Measurements from ENCODE around the gene HELZ2. TPM values are rescaled to one million over a fixed set of nuclear protein-coding genes. Genes with fewer than 3 reads are reported as not detected.

HELZ2 gene
- total and polyA plus RNA-seq, 2 donors (not counting 1 experiment from before 2014, with no cell fraction given): 36.3 to 52.6 TPM

GRCh38 chr20:63580796-63581461 is 6.9 kb upstream of the HELZ2 start:
- Histone ChIP-seq H3K27ac (ENCODE audit: low read length in 2 of 2) (no peak overlapping the region), H4K20me1 (ENCODE audit: control insufficient read depth, insufficient read depth, low read length, poor library complexity, severe bottlenecking) (no peaks in the 10 kb centered on the region), H3K27me3 (replicated peaks in 1 of 4; ENCODE audit: control extremely low read depth in 1 of 4, control insufficient read depth in 3 of 4, insufficient read depth in 4 of 4, low read length in 3 of 4) (no peaks in the 10 kb centered on the region), H3K4me2 (replicated peaks; ENCODE audit: low read depth, low read length, poor library complexity, severe bottlenecking) (no peak overlapping the region), H2AFZ (ENCODE audit: insufficient read depth, low read depth, low read length, poor library complexity, severe bottlenecking) (no peak overlapping the region), H3K4me3 (ENCODE audit: control extremely low read depth in 1 of 5, extremely low read depth in 1 of 5, insufficient read depth in 1 of 5, low read depth in 2 of 5, low read length in 4 of 5) (no peak overlapping the region), H3K9ac (ENCODE audit: low read length) (no peak overlapping the region), H3K9me3 (ENCODE audit: control extremely low read depth in 1 of 3, control insufficient read depth in 2 of 3, insufficient read depth in 1 of 3, low read length in 2 of 3) (no peaks in the 10 kb centered on the region), H3K4me1 (ENCODE audit: control insufficient read depth in 2 of 2, insufficient read depth in 2 of 2, low read length in 2 of 2) (peaks cover 0 to 6% of the 10 kb centered on the region in 2 donors), H3K36me3 (replicated peaks in 1 of 2; ENCODE audit: control extremely low read depth in 1 of 2, control insufficient read depth in 1 of 2, extremely low read depth in 1 of 2, insufficient read depth in 2 of 2, low read length in 1 of 2) (no peaks in the 10 kb centered on the region), H3K79me2 (ENCODE audit: control insufficient read depth, insufficient read depth, low read length) (no peaks in the 10 kb centered on the region)
- ChIA-PET POLR2A (interaction anchor here (0.6 to 1.6 kb wide), 6 partner anchors 50 to 284 kb away, joined by 3 to 5 read pairs (median 3); partner anchors contain the start of genes ARFRP1, TPD52L2 and ZGPAT), CTCF (interaction anchor here (0.7 to 2.5 kb wide), 8 partner anchors 11 to 393 kb away, joined by 3 to 18 read pairs (median 4); partner anchors contain the start of genes PTK6 and TPD52L2)
- 50% methylated on average over 12 of the region's 12 CpGs for WGBS (ENCODE audit: insufficient coverage)
- TF ChIP-seq EZH2 (IDR thresholded peaks at IDR 0.05; ENCODE audit: borderline replicate concordance, insufficient read depth, low read depth, low read length, poor library complexity, severe bottlenecking) (no peak), CTCF (IDR thresholded peaks at IDR 0.05) (peak; percentile 71)
- Mint-ChIP-seq H3K4me3 (no peak overlapping the region), H3K27me3 (no peaks in the 10 kb centered on the region), H3K4me1 (peaks cover 4% of the 10 kb centered on the region), H3K27ac (peak overlapping the region; percentile 26), H3K9me3 (ENCODE audit: insufficient read depth) (no peaks in the 10 kb centered on the region)
- intact Hi-C loops (cut with micrococcal nuclease): loop anchor here (5.0 kb wide), 1 partner anchor 61 kb away; no protein-coding TSS in a partner anchor
- peak; percentile 81 for DNase-seq
- ATAC-seq (ENCODE audit: low read depth): peak; percentile 93

DNA sequence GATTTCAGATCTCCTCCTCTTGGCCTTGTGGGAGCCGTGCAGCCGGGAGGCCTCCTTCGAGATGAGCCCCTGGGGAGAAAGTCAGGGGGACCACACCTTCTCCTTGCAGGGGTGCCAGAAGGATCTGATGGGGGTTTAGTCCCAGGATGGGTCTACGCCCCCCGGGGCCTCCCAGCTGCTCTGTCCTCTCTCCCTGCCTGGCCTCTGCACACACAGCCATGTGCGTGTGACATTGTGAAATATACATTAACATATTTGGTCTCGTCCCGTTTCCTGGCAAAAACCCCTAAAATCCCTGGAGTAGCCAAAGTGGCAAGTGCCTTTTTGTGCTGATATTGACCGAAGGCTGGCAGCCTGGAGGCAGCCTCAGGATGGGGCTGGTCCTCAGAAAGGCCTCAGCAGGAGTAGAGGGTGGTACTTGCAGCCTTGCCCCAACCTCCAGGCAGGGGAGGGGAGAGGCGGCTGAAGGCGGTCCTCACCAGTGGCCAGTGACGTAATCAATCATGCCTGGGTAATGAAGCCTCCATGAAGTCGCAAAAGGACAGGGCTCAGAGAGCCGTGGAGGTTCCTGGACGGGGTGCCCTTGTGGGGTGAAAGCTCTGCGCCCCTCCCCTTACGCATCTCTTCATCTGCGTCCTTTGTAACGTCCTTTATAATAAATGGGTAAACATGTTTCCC is 5.1 kb upstream of the HELZ2 start:
- no peak overlapping the region for H2AFZ ChIP-seq (ENCODE audit: insufficient read depth, low read depth, low read length, poor library complexity, severe bottlenecking)

More for the DNA sequence above, 5.1 kb upstream of the HELZ2 start:
- H3K9ac ChIP-seq (ENCODE audit: low read length): no peak overlapping the region
- H3K9me3 ChIP-seq (ENCODE audit: control extremely low read depth in 1 of 3, control insufficient read depth in 2 of 3, insufficient read depth in 1 of 3, low read length in 2 of 3): no peaks in the 10 kb centered on the region
- CTCF ChIA-PET: interaction anchor here (0.9 to 3.4 kb wide), 3 partner anchors 24 to 286 kb away, joined by 3 to 16 read pairs (median 3); partner anchors contain the start of genes PTK6 and TPD52L2
- H3K27me3 ChIP-seq (replicated peaks in 1 of 4; ENCODE audit: control extremely low read depth in 1 of 4, control insufficient read depth in 3 of 4, insufficient read depth in 4 of 4, low read length in 3 of 4): no peaks in the 10 kb centered on the region
- POLR2A ChIA-PET: no interaction called here
- no peak overlapping the region for H3K27ac ChIP-seq (ENCODE audit: low read length in 2 of 2)
- no peaks in the 10 kb centered on the region for H4K20me1 ChIP-seq (ENCODE audit: control insufficient read depth, insufficient read depth, low read length, poor library complexity, severe bottlenecking)
- no peaks in the 10 kb centered on the region for H3K79me2 ChIP-seq (ENCODE audit: control insufficient read depth, insufficient read depth, low read length)
- H3K4me3 ChIP-seq (ENCODE audit: control extremely low read depth in 1 of 5, extremely low read depth in 1 of 5, insufficient read depth in 1 of 5, low read depth in 2 of 5, low read length in 4 of 5): no peak overlapping the region
- H3K27me3 Mint-ChIP-seq: no peaks in the 10 kb centered on the region
- peaks cover 6% of the 10 kb centered on the region for H3K4me1 Mint-ChIP-seq
- H3K27ac Mint-ChIP-seq: no peak overlapping the region
- TF ChIP-seq CTCF (IDR thresholded peaks at IDR 0.05) (no peak), EZH2 (IDR thresholded peaks at IDR 0.05; ENCODE audit: borderline replicate concordance, insufficient read depth, low read depth, low read length, poor library complexity, severe bottlenecking) (no peak)
- no peaks in the 10 kb centered on the region for H3K36me3 ChIP-seq (replicated peaks in 1 of 2; ENCODE audit: control extremely low read depth in 1 of 2, control insufficient read depth in 1 of 2, extremely low read depth in 1 of 2, insufficient read depth in 2 of 2, low read length in 1 of 2)
- peaks cover 5 to 14% of the 10 kb centered on the region in 2 donors for H3K4me1 ChIP-seq (ENCODE audit: control insufficient read depth in 2 of 2, insufficient read depth in 2 of 2, low read length in 2 of 2)
- DNase-seq (no peak), ATAC-seq (ENCODE audit: low read depth) (no peak)
- H3K9me3 Mint-ChIP-seq (ENCODE audit: insufficient read depth): no peaks in the 10 kb centered on the region
- intact Hi-C loops (cut with micrococcal nuclease): no loop called here
- H3K4me2 ChIP-seq (replicated peaks; ENCODE audit: low read depth, low read length, poor library complexity, severe bottlenecking): no peak overlapping the region
- no peak overlapping the region for H3K4me3 Mint-ChIP-seq
- WGBS (ENCODE audit: insufficient coverage): 90% methylated on average over 11 of the region's 19 CpGs
